OCI-LY1 (cell line): ENCODE results near the gene DDIT4L.

Source experiments
- H2AFZ ChIP-seq: fragments of 200-600 bp; sonication (generic), shearing (Covaris generic); 2 replicates; pipeline ENCODE4 v1.6.0; 2014; ENCODE audit warnings: antibody characterized with exemption, mild to moderate bottlenecking, low read length
- H3F3A ChIP-seq: fragments of 200-600 bp; sonication (generic), shearing (Covaris generic); 2 replicates; pipeline ENCODE4 v1.6.0; 2014; ENCODE audit warnings: mild to moderate bottlenecking, antibody characterized with exemption, low read length, moderate library complexity; ENCODE audit not compliant: insufficient read depth
- H3K27ac ChIP-seq: fragments of 200-600 bp; sonication (generic); 2 replicates; pipeline ENCODE4 v1.5.1; 2014; ENCODE audit warnings: low read length, mixed run types, mild to moderate bottlenecking, low read depth; ENCODE audit not compliant: poor library complexity, severe bottlenecking
- H3K27me3 ChIP-seq: fragments of 200-600 bp; sonication (generic); 2 replicates; pipeline ENCODE4 v1.6.0; 2014; ENCODE audit warnings: antibody characterized with exemption, mild to moderate bottlenecking, low read length, moderate library complexity; ENCODE audit not compliant: insufficient read depth
- H3K36me3 ChIP-seq: fragments of 200-600 bp; sonication (generic); 2 replicates; pipeline ENCODE4 v1.6.1; 2014; ENCODE audit warnings: mild to moderate bottlenecking, antibody characterized with exemption, low read length, moderate library complexity, mixed read lengths; ENCODE audit not compliant: insufficient read depth
- H3K4me1 ChIP-seq: fragments of 200-600 bp; sonication (generic); 2 replicates; pipeline ENCODE4 v1.5.1; 2014; ENCODE audit warnings: mild to moderate bottlenecking, low read length, moderate library complexity; ENCODE audit not compliant: insufficient read depth, severe bottlenecking
- H3K4me2 ChIP-seq: fragments of 200-600 bp; sonication (generic), shearing (Covaris generic); 2 replicates; pipeline ENCODE4 v1.6.1; 2014; ENCODE audit warnings: low read length
- H3K4me3 ChIP-seq: fragments of 200-600 bp; sonication (generic); 2 replicates; pipeline ENCODE4 v1.5.1; 2014; ENCODE audit warnings: low read length, low read depth, mild to moderate bottlenecking, mixed read lengths; ENCODE audit not compliant: poor library complexity, severe bottlenecking
- H3K79me2 ChIP-seq: fragments of 200-600 bp; shearing (Covaris generic); 2 replicates; pipeline ENCODE4 v1.6.1; 2016; ENCODE audit warnings: mixed run types, low read length, mixed read lengths; ENCODE audit not compliant: insufficient read depth
- H3K9ac ChIP-seq: fragments of 200-600 bp; sonication (generic), shearing (Covaris generic); 2 replicates; pipeline ENCODE4 v1.6.1; 2014; ENCODE audit warnings: mild to moderate bottlenecking, low read length, mixed read lengths
- H3K9me2 ChIP-seq: fragments of 200-600 bp; sonication (generic), shearing (Covaris generic); 2 replicates; pipeline ENCODE4 v1.6.1; 2014; ENCODE audit warnings: low read depth, mild to moderate bottlenecking, low read length, mixed read lengths
- H3K9me3 ChIP-seq: fragments of 200-600 bp; shearing (Covaris generic); 2 replicates; pipeline ENCODE4 v1.6.1; 2014; ENCODE audit warnings: low read length, mixed read lengths
- H4K20me1 ChIP-seq: fragments of 200-600 bp; sonication (generic), shearing (Covaris generic); 2 replicates; pipeline ENCODE4 v1.6.0; 2016; ENCODE audit warnings: mild to moderate bottlenecking, low read length; ENCODE audit not compliant: insufficient read depth
- EZH2 ChIP-seq: fragments of 200-600 bp; sonication (generic), shearing (Covaris generic); IDR thresholded peaks from 2 replicates; pipeline ENCODE4 v1.8.0; 2017; ENCODE audit warnings: borderline replicate concordance, mixed run types, mild to moderate bottlenecking, antibody characterized with exemption, low read length, moderate library complexity, mixed read lengths
- TF ChIP-seq, protein P1 (sequence below): fragments of 200-600 bp; sonication (generic), shearing (Covaris generic); IDR thresholded peaks from 2 replicates; pipeline ENCODE4 v1.5.1; 2017; ENCODE audit warnings: mild to moderate bottlenecking, antibody characterized with exemption, low read length, moderate library complexity, mixed read lengths

DDIT4L gene

DNA sequence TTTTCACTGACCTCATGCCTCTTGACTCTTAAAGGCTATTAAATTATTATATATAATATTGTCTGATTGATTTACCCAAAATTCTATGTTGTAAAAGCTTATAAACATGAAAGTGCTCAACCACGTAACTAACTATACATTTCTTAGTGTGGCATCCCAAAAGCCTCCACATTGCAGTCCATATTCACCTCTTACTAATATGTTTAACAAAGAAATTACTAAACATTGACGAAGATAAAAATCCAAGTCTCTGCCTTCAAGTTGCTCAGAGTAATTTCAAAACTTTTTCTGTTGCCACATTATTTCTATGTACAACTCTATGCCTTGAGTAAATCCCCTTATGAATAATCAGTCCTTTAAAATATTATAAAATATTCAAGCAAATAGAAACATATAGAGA is 14.4 kb downstream of the DDIT4L start:
- no peaks in the 10 kb centered on the region for H3K36me3 ChIP-seq
- H2AFZ ChIP-seq, result no peak overlapping the region
- H3K9me3 ChIP-seq, result no peaks in the 10 kb centered on the region; the same call in 1 of the 2 replicates
- H3K4me1 ChIP-seq, result no peaks in the 10 kb centered on the region
- H3F3A ChIP-seq, result no peaks in the 10 kb centered on the region
- no peak overlapping the region for H3K9ac ChIP-seq
- TF ChIP-seq EZH2, result no peak
- TF ChIP-seq, protein P1, sequence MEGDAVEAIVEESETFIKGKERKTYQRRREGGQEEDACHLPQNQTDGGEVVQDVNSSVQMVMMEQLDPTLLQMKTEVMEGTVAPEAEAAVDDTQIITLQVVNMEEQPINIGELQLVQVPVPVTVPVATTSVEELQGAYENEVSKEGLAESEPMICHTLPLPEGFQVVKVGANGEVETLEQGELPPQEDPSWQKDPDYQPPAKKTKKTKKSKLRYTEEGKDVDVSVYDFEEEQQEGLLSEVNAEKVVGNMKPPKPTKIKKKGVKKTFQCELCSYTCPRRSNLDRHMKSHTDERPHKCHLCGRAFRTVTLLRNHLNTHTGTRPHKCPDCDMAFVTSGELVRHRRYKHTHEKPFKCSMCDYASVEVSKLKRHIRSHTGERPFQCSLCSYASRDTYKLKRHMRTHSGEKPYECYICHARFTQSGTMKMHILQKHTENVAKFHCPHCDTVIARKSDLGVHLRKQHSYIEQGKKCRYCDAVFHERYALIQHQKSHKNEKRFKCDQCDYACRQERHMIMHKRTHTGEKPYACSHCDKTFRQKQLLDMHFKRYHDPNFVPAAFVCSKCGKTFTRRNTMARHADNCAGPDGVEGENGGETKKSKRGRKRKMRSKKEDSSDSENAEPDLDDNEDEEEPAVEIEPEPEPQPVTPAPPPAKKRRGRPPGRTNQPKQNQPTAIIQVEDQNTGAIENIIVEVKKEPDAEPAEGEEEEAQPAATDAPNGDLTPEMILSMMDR, result no peak
- no peaks in the 10 kb centered on the region for H3K9me2 ChIP-seq
- H4K20me1 ChIP-seq, result no peaks in the 10 kb centered on the region
- H3K27me3 ChIP-seq, result no peaks in the 10 kb centered on the region
- no peaks in the 10 kb centered on the region for H3K79me2 ChIP-seq
- H3K4me2 ChIP-seq, result no peak overlapping the region
- H3K4me3 ChIP-seq, result no peak overlapping the region
- H3K27ac ChIP-seq, result no peak overlapping the region

DNA sequence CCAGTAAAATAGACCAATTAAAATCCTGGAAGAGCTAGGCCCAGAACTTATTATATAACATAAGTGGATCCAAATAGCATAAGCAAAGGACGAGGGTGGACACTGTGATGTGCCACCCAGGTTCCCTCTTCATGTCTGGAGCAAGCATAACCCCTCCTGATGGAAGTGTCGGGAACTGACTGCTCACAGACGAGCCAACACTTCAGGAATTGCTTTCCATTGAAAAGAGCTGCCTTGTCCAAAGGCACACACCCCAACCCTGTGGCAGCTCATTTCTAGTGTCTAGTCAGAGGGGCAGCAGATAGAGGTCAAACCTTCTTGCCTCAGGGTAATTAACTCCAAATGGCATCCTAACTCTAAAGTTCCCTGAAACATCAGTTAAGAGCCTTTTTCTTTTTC is 15.3 kb downstream of the DDIT4L start:
- H3F3A ChIP-seq, result no peaks in the 10 kb centered on the region
- H3K9me2 ChIP-seq, result no peaks in the 10 kb centered on the region
- H3K9me3 ChIP-seq, result no peaks in the 10 kb centered on the region; the same call in 1 of the 2 replicates
- no peak overlapping the region for H3K27ac ChIP-seq
- H3K36me3 ChIP-seq, result no peaks in the 10 kb centered on the region
- no peaks in the 10 kb centered on the region for H3K4me1 ChIP-seq
- TF ChIP-seq, protein P1, result no peak
- TF ChIP-seq EZH2, result no peak
- H3K27me3 ChIP-seq, result no peaks in the 10 kb centered on the region
- no peak overlapping the region for H3K4me3 ChIP-seq
- no peaks in the 10 kb centered on the region for H4K20me1 ChIP-seq
- no peak overlapping the region for H2AFZ ChIP-seq
- no peaks in the 10 kb centered on the region for H3K79me2 ChIP-seq
- H3K9ac ChIP-seq, result no peak overlapping the region
- H3K4me2 ChIP-seq, result no peak overlapping the region

DNA sequence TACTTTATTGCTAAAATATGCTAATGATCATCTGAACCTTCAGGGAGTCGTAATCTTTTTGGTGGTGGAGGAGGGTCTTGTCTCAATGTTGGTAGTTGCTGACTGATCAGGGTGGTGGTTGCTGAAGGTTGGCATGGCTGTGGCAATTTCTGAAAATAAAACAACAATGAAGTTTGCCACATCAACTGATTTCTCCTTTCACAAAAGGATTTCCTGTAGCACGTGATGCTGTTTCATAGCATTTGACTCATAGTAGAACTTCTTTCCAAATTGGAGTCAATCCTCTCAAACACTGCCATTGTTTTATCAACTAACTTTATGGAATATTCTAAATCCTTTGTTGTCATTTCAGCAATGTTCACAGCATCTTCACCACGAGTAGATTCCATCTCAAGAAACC is 19.3 kb downstream of the DDIT4L start:
- Histone ChIP-seq H3K4me1 (peaks cover 11% of the 10 kb centered on the region), H3K9ac (no peak overlapping the region), H4K20me1 (no peaks in the 10 kb centered on the region), H3K79me2 (no peaks in the 10 kb centered on the region), H3K27ac (no peak overlapping the region), H3K27me3 (no peaks in the 10 kb centered on the region), H3K9me3 (no peaks in the 10 kb centered on the region), H2AFZ (no peak overlapping the region), H3K4me3 (no peak overlapping the region), H3K4me2 (no peak overlapping the region), H3F3A (no peaks in the 10 kb centered on the region), H3K36me3 (no peaks in the 10 kb centered on the region), H3K9me2 (no peaks in the 10 kb centered on the region)
- TF ChIP-seq, protein P1, result no peak
- no peak for TF ChIP-seq EZH2
